DOHH2 (cell line): ENCODE measurements around the gene ROR1.

Experiments
- EZH2phosphoT487 ChIP-seq: fragments of 200-600 bp; sonication (generic); IDR thresholded peaks from 2 replicates; pipeline ENCODE4 v1.6.1; 2017; ENCODE audit warnings: borderline replicate concordance, mild to moderate bottlenecking, antibody characterized with exemption, low read length, moderate library complexity, mixed read lengths
- TF ChIP-seq, protein P1 (sequence below): fragments of 200-600 bp; sonication (generic); IDR thresholded peaks from one replicate; pipeline ENCODE4 v1.5.1; 2014; ENCODE audit warnings: antibody characterized with exemption, mild to moderate bottlenecking, low read depth, low read length; ENCODE audit not compliant: poor library complexity, severe bottlenecking

DNA sequence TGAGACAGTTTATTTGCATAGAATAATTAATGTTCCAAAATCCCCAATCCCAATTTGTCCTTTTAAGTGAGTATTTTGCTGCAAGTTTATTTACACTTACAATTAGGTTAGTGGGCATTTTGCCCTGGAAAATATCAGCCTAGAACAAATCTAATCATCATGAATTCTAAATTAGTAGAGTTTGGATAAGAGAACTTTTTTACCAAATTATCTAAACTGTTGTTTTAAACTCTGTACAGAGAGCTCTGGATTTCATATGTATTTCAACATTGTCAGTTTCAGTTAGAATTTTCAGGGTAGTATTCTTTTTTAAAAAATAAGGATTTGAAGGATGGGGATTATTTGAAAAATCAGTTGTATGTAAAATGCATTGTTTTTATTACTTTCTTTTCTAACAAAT lies 401.8 kb downstream of the ROR1 start:
- TF ChIP-seq, protein P1, sequence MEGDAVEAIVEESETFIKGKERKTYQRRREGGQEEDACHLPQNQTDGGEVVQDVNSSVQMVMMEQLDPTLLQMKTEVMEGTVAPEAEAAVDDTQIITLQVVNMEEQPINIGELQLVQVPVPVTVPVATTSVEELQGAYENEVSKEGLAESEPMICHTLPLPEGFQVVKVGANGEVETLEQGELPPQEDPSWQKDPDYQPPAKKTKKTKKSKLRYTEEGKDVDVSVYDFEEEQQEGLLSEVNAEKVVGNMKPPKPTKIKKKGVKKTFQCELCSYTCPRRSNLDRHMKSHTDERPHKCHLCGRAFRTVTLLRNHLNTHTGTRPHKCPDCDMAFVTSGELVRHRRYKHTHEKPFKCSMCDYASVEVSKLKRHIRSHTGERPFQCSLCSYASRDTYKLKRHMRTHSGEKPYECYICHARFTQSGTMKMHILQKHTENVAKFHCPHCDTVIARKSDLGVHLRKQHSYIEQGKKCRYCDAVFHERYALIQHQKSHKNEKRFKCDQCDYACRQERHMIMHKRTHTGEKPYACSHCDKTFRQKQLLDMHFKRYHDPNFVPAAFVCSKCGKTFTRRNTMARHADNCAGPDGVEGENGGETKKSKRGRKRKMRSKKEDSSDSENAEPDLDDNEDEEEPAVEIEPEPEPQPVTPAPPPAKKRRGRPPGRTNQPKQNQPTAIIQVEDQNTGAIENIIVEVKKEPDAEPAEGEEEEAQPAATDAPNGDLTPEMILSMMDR = no peak
- no peak for TF ChIP-seq EZH2phosphoT487
